HG03095 (cell line): ENCODE measurements around the gene BCOR.

Experiments
- ATAC-seq: cut with Tn5 transposase; IDR thresholded peaks from one replicate; pipeline ENCODE4 v1.9.1; 2021; ENCODE audit warnings: moderate library complexity; ENCODE audit not compliant: unreplicated experiment

Gene BCOR

DNA sequence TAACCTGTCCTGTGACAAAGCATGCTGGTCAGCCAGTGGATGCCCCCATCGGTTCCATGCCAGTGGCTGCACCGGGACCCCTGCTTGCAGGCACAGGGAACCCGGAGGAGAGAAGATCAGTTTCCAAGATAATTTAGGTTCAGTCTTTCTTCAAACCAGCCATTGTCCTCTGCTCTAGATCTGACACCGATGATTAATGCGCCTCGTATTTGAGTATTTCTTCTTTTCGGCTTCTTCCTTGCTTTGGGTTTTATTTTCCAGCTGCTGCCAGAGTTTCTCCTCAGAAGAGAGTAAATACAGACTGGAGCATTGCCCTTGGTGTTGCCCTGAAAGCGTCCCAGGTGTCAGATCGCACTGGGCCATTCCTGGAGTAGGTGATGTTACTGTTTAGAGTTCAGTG, 19.2 kb upstream of the BCOR start:
- no peak for ATAC-seq

DNA sequence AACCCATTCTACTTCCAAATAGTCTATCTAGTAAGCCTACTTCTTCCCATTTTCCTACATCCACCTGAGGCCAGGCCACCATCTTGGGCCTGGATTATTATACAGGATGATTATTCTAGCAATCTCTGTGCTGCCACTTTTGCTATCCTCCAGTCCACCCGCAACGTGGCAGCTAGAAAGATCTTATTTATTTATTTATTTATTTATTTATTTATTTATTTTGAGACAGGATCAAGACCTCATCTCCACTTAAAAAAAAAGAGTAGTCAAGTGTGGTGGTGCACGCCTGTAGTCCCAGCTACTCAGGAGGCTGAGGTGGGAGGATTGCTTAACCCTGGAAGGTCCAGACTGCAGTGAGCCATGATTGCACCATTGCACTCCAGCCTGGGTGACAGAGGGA, 15.2 kb upstream of the BCOR start:
- no peak for ATAC-seq

DNA sequence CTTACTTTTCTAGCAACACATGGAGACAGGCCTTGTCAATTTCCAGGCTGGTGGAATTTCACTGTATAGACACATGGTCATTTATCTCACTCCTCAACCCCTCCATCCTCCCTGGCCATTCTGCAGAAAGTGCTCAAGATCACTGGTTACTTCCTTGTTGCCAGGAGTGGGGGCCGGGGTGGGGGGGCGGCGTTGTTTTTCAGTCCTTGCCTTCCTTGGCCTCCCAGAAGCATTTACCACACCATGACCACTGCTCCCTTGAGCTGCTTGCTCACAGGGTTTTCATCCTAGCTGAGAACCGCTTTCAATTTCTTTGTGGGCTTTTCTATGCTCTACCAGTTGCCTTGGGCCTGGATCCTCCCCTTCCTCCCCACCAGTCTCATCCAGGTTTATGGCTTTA, 14.1 kb upstream of the BCOR start:
- no peak for ATAC-seq

DNA sequence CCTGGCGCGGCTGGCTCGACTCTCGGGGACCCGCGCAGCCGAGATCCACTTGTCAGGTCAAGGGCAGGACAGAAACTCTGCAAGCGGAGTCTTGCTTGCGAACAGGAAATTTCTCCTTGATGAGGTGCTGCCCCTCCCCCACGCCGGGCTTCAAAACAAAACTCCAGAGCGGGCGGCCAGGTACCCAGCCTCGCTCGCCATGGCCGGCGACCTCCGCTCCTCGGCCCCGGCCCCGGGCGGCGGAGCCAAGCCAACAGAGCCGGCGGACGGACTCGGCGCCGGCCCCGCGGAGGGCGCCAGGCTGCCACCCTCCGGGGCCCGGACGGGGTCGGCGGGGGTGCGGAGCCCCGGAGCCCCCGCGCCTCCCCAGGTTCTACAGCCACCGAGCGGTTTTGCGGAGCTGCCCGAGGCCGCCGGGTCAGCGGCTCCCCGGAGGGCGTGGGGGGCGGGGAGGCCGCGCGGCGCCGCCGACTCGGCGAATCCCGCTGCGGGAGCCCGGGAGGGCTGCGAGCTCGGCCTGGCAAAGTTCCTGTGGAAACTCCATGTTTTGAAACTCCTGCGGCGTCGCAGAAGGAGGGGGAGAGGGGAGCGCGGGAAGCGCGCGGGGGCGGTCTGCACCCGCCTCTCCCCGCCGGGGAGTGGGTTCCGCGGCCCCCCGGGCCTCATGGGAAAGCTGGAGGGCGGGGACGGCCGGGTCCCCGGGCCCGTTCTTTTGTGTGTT, 11.7 kb upstream of the BCOR start:
- no peak for ATAC-seq

DNA sequence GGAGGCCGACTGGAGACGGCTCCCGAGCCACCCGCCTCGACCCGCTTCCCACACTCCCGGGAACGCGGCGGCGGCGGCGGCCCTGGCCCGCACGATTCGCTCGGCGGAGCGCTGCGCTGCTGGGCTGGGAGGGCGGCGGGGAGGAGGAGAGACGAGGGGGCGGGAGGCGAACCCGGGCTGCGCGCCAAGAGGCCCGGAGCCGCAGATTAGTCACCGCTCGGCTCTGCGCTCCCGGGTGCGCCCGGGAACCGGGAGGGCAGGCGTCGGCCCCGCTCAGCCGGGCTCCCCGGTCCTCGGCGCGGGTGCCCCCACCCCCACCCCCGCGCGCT, 11.2 kb upstream of the BCOR start:
- no peak for ATAC-seq

DNA sequence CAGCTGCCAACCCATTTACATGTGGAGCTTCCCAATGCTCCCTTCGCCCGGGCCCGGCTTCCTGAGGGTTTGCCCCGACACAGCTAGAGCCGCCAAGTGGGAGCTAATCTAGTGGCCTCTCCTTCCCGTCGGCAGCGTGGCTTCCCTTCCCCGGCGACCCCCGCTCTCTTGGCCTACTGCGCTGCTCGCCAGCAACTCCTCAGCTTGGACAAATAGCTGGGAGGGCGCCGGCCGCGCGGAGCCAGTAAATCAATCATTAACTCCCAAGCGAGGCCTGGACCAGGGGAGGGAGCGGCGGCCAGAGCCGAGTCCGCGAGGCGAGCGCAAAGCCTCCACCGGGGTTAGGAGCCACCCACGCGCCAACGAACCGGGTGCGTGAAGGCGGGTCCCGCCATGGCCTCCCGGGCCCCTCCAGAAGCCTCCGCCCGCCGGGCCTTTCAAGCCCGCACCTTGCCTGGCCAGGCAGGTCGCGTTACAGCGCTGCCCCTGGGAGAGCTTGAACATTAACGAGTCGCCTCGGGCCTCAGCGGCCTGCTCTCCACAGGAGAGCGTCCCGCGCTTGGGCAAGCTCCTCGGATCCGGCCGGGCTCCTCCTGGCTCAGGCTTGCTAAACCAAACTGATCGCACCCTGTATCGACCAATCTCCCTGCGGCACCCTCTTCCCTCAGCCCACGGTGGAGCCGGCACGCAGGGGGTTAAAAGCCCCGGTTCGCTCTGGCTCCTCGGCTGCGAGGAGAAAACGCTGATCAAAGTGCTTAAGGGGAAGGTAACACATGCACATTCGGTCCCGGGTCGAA, 10.6 kb upstream of the BCOR start:
- no peak for ATAC-seq

DNA sequence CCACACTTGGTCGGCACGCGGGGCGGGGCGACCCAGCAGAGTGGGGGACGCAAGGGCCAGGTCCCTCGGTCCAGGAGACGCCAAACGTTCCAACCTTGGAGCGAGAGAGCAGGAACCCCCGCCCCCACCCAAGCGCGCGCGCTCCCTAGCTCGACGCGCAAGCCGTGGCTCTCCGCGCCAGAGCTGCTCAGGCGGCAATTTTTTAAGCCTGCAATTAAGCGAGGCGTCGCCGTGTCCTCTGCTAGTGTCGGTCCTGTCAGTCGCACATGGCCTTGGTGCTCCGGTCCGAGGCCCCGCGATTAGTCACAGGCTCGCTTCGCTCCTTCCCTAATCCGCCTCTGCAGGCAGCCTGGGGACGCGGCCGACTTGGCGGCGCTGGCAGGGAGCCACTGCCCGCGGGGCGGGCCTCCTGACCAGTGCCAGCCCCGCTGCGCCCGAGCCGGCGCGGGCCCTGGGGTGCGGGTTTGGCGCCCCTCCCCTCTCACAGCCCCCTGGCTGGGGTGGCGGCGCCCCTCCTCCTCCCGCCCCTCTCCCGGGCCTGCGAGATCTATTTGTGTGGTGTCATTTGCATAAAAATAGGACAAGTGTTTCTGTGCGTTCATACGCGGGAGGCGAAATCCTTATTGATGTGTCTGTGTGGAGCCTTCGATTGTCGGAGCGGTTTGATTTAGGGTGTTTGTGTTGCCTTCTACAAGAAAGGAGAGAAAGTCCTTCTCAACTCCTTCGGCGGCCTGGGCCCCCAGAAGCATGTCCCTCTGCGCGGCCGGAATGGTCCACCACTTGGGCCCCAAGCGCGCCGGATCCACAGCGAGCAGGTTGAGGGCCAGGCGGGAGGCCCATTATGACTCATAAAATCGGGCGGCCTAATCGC, 9.8 kb upstream of the BCOR start:
- no peak for ATAC-seq

DNA sequence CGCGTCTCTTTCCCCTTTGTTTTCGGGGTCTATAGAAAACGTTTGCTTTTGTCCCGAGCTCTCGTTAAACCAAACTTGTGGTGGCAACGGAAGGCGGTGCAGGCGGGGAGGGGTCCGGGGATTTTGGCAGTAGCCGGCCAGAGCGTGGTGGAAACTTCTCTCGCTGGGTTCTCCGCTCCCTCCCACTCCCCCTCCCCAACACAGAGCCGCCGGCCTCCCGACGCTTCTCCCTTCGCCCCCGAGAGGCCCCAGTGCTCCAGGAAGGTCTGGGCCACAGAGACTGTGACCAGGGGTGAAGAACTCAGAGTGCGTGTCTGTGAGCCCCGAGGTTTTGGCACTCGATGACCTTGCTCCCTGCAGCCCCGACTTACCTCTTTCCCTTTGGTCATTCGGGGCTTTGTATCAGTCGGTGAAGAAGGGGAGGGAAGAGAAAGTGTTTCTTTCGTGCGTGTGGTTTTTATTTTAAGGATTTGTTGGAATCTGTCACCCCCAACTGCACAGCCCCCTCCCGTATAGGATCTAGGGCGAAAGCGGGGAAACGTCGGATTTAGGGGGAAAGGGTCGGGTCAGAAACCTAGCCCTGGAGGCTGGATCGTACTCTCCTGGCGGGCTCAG, 9.0 kb upstream of the BCOR start:
- ATAC-seq = no peak

DNA sequence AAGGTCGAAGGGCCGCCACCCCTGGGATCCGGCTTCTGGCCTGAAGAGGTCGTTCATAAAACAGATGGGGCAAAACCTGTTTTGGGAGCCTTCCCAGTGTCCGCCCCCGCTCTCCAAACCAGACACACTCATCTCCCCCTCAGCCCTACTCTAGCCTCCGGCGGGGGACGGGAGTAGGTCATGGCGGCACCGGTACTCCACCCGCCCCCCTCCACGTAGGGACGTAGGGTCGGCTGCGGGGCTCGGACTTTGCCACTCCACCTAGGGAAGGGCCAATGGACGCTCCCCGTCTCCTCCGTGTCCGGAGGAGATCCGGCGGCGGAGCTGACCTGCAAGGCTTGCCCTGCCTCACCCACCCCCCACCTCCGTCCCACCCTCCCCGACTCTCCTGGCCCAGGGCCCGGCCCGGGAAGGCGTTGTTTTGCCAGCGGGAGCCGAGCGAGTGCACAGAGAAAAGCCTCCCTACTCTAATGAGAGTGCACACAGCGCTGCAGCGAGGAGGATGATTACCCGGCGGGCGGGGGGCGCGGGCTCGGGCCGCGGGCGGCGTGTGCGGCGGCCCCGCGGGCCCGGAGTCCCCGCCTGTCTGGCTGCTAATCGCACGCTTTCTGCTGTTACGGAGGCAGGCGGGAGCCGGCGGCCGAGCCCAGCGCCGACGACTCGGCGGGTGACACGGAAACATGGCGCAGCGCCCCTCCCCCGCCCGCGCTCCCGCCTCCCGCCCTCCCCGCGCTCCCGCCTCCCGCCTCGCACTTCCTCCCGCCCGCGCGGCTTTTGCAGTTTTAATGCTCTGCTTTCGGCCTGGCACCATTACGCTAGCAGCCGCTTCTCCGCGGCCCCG, 8.3 kb upstream of the BCOR start:
- ATAC-seq = no peak

DNA sequence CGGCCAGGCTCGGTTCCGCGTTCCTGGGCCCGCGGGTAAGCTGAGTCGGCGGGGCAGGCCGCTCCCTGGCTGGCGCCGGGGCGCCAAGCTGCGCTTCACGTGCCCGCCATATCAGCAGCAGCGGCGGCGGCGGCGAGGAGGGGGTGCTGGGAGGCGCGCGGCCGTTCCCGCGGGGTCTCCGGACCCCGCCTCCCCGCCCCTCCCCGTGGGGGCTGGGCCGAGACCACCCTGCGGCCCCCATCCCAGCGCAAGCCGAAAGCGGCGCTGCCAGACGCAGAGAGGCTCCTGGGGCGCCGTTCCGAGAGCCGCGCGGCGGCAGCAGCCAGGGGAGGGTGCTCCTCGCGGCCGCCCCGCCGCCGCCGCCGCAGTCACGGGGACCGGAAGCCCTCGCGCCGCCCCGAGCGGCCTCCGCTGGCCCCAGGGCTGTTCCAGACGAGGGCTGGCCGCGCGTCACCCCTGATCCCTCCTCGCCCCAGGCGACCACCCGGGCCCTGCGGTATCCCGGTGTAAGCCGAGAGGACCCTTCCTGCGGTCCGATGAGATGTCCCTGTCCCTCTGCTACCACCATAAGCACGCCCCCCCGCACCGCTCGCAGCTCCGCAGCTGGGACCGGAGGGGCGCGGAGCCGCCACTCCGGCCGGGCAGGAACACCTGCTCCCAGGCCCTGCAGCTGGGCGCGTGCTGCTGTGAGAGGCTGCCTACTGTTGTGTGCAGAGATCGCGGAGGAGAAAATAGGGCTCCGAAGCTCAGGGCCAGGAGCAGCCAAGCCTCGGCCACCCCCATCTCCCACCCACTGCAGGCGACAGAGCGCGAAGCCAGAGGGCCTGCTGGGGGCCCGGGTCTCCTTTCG, 7.5 kb upstream of the BCOR start:
- ATAC-seq = no peak

DNA sequence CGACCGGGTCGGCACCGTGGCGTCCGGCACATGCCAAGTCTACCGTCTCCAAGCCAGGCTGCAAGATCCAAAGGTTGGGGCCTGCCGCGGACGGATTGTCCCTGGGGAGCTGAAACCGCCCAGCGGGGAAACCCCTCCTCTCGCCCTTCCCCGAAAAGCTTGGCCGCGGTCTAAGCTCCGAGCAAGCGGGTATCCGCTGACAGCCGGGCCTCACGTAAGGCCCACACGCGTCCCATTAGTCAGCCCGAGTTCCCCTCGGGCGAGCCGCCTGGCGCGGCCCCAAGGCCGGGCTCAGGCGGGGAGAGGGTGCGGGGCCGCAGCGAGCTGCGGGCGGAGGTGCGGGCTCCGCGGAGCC, 6.8 kb upstream of the BCOR start:
- ATAC-seq = no peak

DNA sequence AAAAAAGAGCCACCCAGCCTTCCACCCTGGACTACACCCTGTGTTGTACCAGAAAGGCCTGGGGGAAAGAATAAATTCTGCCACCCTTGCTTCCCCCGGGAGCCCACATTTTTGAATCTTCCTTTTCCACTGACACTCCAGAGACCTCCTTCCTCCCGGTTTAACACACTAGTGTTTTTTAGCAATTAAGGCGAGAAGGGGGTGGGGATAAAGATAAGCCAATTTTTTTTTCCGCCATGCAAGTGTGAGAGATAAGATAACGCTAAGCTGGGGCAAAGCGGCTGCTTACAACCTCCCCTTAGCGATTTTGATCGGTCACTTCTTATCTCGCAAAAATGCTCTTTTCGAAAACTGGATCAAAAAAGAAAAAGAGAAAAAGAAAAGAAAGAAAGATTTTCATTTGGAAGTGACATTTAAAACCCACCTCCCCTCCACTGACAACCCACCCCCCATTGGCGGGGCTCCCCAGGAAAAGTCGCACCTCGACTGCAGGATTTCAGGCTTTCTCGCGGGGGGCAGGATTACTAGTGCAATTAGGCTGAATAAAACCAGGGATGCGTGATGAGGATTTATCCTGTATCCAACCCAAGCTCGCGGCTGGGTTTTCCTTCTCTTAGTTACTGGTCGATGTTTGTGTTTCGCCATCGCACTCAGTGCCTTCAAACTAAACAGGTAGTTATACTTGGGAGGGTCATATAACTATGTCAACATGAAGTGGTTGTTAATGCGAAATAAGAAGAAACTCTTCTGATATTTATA, 6.0 kb upstream of the BCOR start:
- ATAC-seq = no peak

DNA sequence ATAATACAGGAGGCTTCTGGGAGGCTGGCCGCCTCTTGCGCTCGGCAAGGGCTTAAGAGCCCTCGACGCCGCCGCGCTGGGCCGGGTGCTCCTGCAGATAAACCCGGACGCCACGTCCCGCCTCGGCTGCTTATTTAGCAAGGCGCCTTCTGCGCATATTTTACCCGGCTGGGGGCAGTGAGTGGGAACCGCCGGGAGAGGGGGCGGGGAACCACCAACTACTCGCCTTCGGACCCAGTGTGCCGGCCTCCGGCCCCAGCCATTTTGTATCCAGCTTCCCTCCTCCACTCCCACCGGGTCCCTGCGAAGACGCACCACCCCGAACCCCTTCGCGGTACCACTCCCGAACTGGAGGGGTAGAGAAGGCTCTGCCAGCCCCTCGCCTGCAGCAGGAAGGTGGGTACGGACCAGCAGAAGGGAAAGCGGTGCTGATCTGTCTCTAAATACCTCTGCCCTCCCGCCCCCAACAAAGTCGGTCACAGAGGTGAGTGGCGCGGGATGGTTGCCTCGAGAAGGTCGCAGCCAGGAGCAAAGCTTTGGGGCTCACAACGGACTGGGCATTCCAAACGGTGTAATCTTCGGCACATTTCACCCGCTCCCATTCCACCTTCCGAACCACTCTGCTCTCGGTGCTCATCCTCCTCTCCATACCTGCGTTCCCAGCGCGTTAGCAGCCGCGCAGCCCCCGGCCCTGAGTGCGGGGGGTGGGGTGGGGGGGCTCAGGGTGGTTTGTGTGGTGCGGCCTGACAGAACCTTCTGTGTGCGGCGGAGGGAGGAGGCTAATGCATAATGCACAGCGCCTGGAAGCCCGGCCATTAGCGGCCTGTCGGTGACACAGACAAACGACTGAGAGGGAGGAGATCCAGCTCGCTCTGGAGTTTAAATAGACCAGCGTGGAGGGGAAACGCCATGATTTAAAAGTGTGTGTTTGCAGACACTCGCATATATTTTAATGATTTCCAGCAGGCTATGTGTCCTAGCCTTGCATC, 4.9 kb upstream of the BCOR start:
- no peak for ATAC-seq

DNA sequence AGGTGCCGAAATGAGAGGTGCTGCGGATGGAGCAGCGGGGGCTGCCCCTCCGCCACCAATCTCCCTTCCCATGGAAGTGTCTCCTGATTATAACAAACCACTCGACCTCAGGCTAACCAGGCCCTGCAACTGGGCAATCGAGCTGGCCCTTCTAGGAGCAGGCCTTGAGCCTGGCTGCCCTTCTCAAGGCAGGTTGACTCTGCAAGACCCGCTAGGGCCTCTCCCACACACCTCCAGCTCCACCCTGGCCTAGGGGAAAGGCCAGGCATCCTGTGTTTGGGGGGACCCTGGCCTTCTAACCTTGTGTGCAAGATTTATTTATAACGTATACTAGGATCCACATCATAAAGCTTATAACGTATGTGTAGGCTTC, 3.7 kb upstream of the BCOR start:
- ATAC-seq = no peak

DNA sequence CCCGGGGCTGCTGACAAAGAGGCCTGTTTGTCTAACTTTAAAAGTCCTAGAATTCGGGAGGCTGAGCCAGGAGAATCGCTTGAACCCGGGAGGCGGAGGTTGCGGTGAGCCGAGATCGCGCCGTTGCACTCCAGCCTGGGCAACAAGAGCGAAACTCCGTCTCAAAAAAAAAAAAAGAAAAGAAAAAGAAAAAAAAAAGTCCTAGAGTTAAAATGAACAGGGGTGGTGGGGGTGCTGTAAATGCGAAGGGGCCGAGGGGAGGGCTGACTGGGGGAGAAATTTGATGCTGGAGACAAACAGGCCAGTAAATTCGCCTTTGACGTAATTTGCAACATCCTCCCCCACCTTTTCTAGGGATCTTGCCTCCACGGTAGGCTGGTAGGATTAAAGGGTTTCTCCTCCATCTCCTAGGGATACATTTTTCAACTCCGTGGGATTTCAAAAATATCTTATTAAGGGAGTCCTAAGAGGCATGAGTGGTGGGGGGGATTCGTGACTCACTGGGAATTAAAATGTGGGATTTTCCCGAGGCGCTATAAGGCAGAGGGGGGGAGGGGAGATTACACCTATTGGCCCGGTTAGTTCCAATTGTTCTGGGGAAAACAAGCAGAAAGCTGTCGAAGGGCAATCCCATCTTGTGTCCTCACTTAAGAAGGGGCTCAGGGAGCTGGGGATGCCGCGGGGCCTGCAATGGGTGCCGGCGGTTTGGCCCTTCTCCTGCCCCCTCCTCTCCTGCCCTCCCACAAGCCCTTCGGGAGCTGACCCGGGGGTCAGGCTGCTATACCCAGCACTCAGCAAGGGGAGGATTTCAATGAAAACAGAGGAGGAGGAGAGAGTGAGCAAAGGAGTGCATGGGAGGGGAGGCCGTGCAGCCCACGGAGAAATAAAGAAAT, 3.0 kb upstream of the BCOR start:
- ATAC-seq = no peak

DNA sequence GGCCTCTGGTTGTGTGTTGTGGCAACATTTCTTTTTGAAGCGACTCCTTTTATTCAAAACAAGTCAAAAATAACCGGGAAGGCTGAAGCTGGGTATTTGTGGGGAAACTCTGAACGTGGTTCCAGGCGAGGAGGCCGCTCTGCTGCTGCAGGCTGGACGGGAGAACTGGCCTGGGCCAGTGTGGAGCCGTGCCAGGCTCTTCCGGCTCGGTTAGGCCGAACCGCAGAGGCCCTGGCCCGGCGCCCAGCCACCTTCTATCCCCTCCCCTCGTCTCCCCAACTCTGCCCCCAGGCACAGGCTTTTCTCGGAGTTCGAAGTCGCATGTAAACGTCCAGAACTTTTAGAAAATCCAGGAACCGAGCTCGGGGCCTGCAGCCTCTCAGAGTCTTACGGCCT, 2.4 kb upstream of the BCOR start:
- ATAC-seq = no peak
